Effector CD4-positive, alpha-beta T cell (primary cell): Measurements from ENCODE around the gene ZNF691.
A peak's percentile ranks its signal among the peaks of the same experiment; 100 is the strongest.
"Not testable (repeated sequence)": the region's sequence is repeated elsewhere in the genome, so short reads cannot be mapped to it uniquely, and the experiment has no call there.

Experiments used
- DNase-seq: peaks from one replicate; pipeline ENCODE4 v3.0.0-alpha.2; 2020
- total RNA-seq: gene quantifications from one replicate; lab custom pipeline; 2026; lab: John Stamatoyannopoulos, UW

The ZNF691 gene
- 3.6 reads per million, percentile 14 among the genes with 10 or more reads in this experiment for total RNA-seq

GRCh38 chr1:42846257-42847110 lies at the start of gene ZNF691:
Gene ZNF691 (plus strand): TSS chr1:42846613. CDS start chr1:42849659, 3,046 bp downstream.
- DNase-seq = peak; percentile 88

- no peak for DNase-seq
These were observed 49.0 kb upstream of the ZNF691 start for GRCh38 chr1:42797414-42797813.

- no peak for DNase-seq
These were observed 48.4 kb upstream of the ZNF691 start for GRCh38 chr1:42797979-42798378.

- DNase-seq = no peak
These were observed 44.5 kb upstream of the ZNF691 start for GRCh38 chr1:42801832-42802473.

- no peak for DNase-seq
These were observed 40.2 kb upstream of the ZNF691 start for GRCh38 chr1:42806171-42806570.

GRCh38 chr1:42806593-42806992 lies 39.8 kb upstream of the ZNF691 start:
- no peak for DNase-seq

GRCh38 chr1:42807056-42807668 lies 39.3 kb upstream of the ZNF691 start:
- no peak for DNase-seq

GRCh38 chr1:42814815-42815214 lies 31.6 kb upstream of the ZNF691 start:
- DNase-seq = not testable (repeated sequence)

GRCh38 chr1:42815941-42816584 lies 30.4 kb upstream of the ZNF691 start:
- DNase-seq = no peak

GRCh38 chr1:42816585-42817439 lies 29.6 kb upstream of the ZNF691 start, which contains the start of the genes ERMAP and SVBP:
Gene ERMAP (plus strand): TSS chr1:42817122. CDS start chr1:42830449, 13,327 bp downstream.
Gene SVBP (minus strand): TSS chr1:42817397. CDS start chr1:42816544, 853 bp downstream.
- DNase-seq = peak; percentile 92

- DNase-seq = no peak
These were observed 29.0 kb upstream of the ZNF691 start for GRCh38 chr1:42817440-42817767.

GRCh38 chr1:42817976-42818375 lies 28.4 kb upstream of the ZNF691 start:
- no peak for DNase-seq

GRCh38 chr1:42820813-42821212 lies 25.6 kb upstream of the ZNF691 start:
- no peak for DNase-seq

GRCh38 chr1:42821690-42822089 lies 24.7 kb upstream of the ZNF691 start:
- DNase-seq = no peak

- no peak for DNase-seq
These were observed 23.5 kb upstream of the ZNF691 start for GRCh38 chr1:42822800-42823392.

- DNase-seq = no peak
These were observed 21.9 kb upstream of the ZNF691 start for GRCh38 chr1:42824481-42825035.

GRCh38 chr1:42825036-42825851 lies 21.2 kb upstream of the ZNF691 start:
- no peak for DNase-seq

- no peak for DNase-seq
These were observed 15.8 kb upstream of the ZNF691 start for GRCh38 chr1:42830631-42831030.

GRCh38 chr1:42831273-42831672 lies 15.1 kb upstream of the ZNF691 start:
- DNase-seq = no peak

- DNase-seq = no peak
These were observed 13.7 kb upstream of the ZNF691 start for GRCh38 chr1:42832641-42833240.
